T47D (cell line): ENCODE results near the gene PSME3IP1.
"Not testable (repeated sequence)": the region's sequence is repeated elsewhere in the genome, so short reads cannot be mapped to it uniquely, and the experiment has no call there.

Experiments used
- DNase-seq, 2 experiments: peaks; one replicate each; pipeline versions ENCODE4 v3.0.0 to v3.0.0-alpha.2; 2011 to 2012; ENCODE audit warnings: low read depth in 1 of 2, low spot score in 1 of 2
- JUND ChIP-seq: IDR thresholded peaks from 2 replicates; pipeline ENCODE4 v1.6.1; 2012; ENCODE audit warnings: low read depth
- in situ Hi-C: cut with HindIII; loops from 2 replicates; pipeline ENCODE4 v1.10.0; 2016; ENCODE audit warnings: low sequenced_read_pairs, low pct_unique_long_range_greater_than_20kb

The PSME3IP1 gene

GRCh38 chr16:57113664-57114063 is 72.2 kb downstream of the PSME3IP1 start:
- no peak for TF ChIP-seq JUND
- DNase-seq, result no peak
- in situ Hi-C loops, result no loop called here

DNA sequence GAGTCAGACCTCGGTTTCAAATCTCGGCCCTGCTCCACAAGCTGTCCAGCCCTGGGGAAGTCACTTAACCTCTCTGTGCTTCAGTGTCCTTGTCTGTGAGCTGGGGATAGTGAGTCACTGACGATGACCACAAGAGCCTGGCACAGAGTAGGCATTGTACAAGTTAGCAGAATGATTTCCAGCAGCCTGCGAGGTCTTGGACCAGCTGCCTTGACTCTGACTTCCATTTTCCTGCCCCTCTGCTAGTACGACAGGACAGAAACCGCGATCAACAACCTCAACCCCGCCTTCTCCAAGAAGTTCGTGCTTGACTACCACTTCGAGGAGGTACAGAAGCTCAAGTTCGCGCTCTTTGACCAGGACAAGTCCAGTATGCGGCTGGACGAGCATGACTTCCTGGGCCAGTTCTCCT is 72.8 kb downstream of the PSME3IP1 start:
- in situ Hi-C loops, result no loop called here
- no peak for DNase-seq
- TF ChIP-seq JUND, result no peak

- in situ Hi-C loops, result no loop called here
- no peak for TF ChIP-seq JUND
- no peak for DNase-seq
Measured at GRCh38 chr16:57112403-57113041, 73.3 kb downstream of the PSME3IP1 start.

DNA sequence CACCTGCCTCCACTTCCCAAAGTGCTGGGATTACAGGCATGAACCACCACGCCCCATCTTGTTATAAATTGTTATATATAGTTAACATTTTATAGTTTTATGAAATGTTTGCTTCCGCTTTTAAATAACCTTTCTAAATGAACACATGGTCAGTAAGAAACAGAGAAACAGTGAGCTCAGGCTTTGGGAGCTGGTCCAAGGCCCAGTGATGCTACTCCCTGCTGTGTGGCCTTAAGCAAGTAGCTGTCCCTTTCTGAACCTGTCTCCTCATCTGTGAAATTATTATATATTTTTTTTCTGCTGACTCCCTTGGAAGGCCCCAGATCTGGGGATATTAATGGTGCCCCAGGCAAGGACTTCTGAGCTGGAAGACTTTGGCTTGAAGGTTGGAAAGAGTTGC is 74.4 kb downstream of the PSME3IP1 start:
- DNase-seq, result no peak
- in situ Hi-C loops, result no loop called here
- no peak for TF ChIP-seq JUND

DNA sequence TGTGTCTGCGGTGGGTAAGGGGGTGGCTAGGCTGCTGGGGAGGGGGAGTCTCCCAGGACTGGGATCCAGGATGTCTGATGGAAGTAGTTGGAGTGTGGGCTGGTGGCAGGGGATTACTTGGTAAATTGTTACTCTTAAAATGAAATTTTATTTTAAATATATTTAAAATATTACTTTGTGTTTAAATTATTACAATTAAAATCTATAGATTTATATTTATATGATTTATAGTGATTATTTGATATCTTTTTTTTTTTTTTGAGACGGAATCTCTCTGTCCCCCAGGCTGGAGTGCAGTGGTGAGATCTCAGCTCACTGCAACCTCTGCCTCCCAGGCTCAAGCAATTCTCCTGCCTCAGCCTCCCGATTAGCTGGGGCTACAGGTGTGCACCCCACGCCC is 74.9 kb downstream of the PSME3IP1 start:
- in situ Hi-C loops, result no loop called here
- no peak for DNase-seq
- no peak for TF ChIP-seq JUND

GRCh38 chr16:57109259-57110105 is 76.4 kb downstream of the PSME3IP1 start:
- DNase-seq, in situ Hi-C loops: not testable (repeated sequence)

DNA sequence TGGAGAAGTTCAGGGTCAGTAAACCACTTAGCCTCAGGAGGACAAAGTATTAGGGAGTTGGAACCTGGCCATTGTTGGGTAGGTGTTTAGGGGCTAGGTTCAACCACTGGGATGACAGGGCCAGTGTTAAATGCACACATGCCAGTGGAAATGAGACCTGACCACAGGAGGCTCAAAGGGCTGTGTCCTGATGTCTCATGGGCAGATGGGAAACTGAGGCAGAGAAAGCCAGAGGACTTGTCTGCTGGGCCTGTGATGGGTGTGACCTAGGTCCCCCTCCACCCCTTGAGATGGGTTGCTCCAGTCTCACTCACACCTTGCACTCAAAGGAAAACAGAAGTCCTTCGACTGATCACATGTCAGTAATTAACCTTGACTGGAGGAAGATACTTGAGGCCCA is 77.4 kb downstream of the PSME3IP1 start:
- DNase-seq, result no peak
- in situ Hi-C loops, result no loop called here
- no peak for TF ChIP-seq JUND

GRCh38 chr16:57107321-57107922 is 78.4 kb downstream of the PSME3IP1 start:
- DNase-seq, result no peak
- no peak for TF ChIP-seq JUND
- in situ Hi-C loops, result no loop called here

DNA sequence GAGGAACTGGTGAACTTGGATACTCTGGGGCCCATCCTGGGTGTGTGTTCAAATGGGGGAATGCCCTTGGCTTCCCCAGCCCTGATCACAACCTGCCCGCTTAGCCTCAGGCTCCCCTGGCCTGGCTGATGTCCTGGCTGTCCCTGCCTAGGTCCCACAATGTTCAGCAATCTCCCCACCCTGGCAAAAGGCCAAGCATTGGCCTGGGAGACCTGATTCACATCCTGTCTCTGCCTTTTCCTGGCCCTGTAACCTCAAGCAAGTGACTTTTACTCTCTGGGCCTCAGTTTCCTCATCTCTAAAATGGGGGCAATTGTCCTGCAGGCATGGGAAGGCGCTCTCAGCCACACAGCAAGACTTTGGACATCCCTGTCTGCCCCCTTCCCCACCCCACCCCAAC is 79.1 kb downstream of the PSME3IP1 start:
- no peak for TF ChIP-seq JUND
- no peak for DNase-seq

DNA sequence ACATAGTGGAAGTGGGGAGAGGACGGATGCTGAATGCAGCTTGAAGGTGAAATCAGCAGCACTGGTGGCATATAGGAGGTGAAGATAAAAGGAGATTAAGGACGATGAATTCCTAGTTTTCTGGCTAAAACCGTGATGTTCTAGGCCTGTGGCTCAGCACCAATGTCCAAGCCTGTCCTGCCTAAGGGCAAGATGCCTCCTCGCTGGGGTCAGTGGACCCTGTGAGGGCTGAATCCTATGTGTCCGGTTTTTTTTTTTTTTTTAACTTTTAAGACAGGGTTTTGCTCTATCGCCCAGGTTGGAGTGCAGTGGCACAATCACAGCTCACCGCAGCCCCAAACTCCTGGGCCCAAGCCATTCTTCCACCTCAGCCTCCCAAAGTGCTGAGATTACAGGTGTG is 80.7 kb downstream of the PSME3IP1 start:
- no peak for TF ChIP-seq JUND
- DNase-seq, result no peak
- in situ Hi-C loops, result no loop called here

More for the DNA sequence above, 79.1 kb downstream of the PSME3IP1 start:
- in situ Hi-C loops, result no loop called here

DNA sequence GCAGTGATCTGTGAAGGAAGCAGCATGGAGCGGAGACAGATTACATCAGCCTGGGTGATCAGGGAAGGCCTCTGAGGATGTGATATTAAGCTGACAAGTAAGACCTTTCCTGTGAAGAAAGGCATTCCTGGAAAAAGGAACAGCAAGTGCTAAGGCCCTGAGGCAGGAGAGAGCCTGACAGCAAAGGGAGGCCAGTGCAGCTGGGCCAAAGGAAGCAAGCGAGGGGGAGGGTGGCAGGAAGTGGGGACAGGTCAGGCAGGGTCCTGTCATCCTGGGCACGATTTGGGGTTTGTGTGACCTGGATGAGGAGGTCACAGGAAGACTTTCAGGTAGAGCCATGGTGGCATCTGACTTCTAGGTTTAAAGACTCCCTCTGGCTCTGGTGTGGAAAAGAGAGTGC is 81.1 kb downstream of the PSME3IP1 start:
- in situ Hi-C loops, result no loop called here
- no peak for TF ChIP-seq JUND

GRCh38 chr16:57102888-57103851 is 82.7 kb downstream of the PSME3IP1 start:
- in situ Hi-C loops, result no loop called here
- DNase-seq, result no peak
- TF ChIP-seq JUND, result no peak

More for the DNA sequence above, 81.1 kb downstream of the PSME3IP1 start:
- no peak for DNase-seq
